HepG2 (cell line): ENCODE measurements around the gene COL9A2. TPM values are rescaled to one million over a fixed set of nuclear protein-coding genes. Genes with fewer than 3 reads are reported as not detected.

Experiments used
- ATM ChIP-seq: fragments of 450-650 bp; IDR thresholded peaks from 2 replicates; pipeline ENCODE4 v1.7.1; 2017; ENCODE audit warnings: mild to moderate bottlenecking, borderline replicate concordance
- FOXA3 ChIP-seq: IDR thresholded peaks from 2 replicates; pipeline ENCODE4 v1.6.1; 2016; ENCODE audit warnings: missing genetic modification reagents, missing compliant biosample characterization
- FOXK2 ChIP-seq: fragments of 450-650 bp; IDR thresholded peaks from 2 replicates; pipeline ENCODE4 v1.6.1; 2016
- FOXO4 ChIP-seq: sonication (generic); formaldehyde crosslinking; conservative IDR thresholded peaks from 2 replicates; pipeline ENCODE4 v1.8.1; 2023; ENCODE audit warnings: missing genetic modification reagents
- GFI1 ChIP-seq: sonication (generic); formaldehyde crosslinking; IDR thresholded peaks from 2 replicates; pipeline ENCODE4 v1.5.0; 2020; ENCODE audit warnings: missing genetic modification reagents, mild to moderate bottlenecking, borderline replicate concordance
- GTF2F1 ChIP-seq: fragments of 150-350 bp; IDR thresholded peaks from 2 replicates; pipeline ENCODE4 v1.6.1; 2014; ENCODE audit warnings: low read length
- ISL2 ChIP-seq: sonication (generic); formaldehyde crosslinking; IDR thresholded peaks from 2 replicates; pipeline ENCODE4 v1.5.0; 2020; ENCODE audit warnings: missing genetic modification reagents
- JUND ChIP-seq: sonication (generic); formaldehyde crosslinking; IDR thresholded peaks from 2 replicates; pipeline ENCODE4 v1.8.0; 2022; ENCODE audit warnings: mild to moderate bottlenecking, missing genetic modification reagents
- KDM5B ChIP-seq: sonication (generic); formaldehyde crosslinking; IDR thresholded peaks from 2 replicates; pipeline ENCODE4 v1.4.0; 2020; ENCODE audit warnings: missing genetic modification reagents, mild to moderate bottlenecking, borderline replicate concordance
- ONECUT2 ChIP-seq: sonication (generic); formaldehyde crosslinking; IDR thresholded peaks from 2 replicates; pipeline ENCODE4 v1.4.0; 2020; ENCODE audit warnings: missing genetic modification reagents
- PAXIP1 ChIP-seq: sonication (generic); formaldehyde crosslinking; conservative IDR thresholded peaks from 2 replicates; pipeline ENCODE4 v1.4.0; 2020; ENCODE audit warnings: mild to moderate bottlenecking, missing genetic modification reagents, moderate library complexity
- PHF20 ChIP-seq: sonication (generic); formaldehyde crosslinking; IDR thresholded peaks from 2 replicates; pipeline ENCODE4 v1.5.0; 2020; ENCODE audit warnings: mild to moderate bottlenecking, missing genetic modification reagents
- TGIF2 ChIP-seq: IDR thresholded peaks from 2 replicates; pipeline ENCODE4 v1.6.1; 2016; ENCODE audit warnings: control low read depth, missing compliant biosample characterization
- XRCC5 ChIP-seq: fragments of 200-400 bp; formaldehyde crosslinking; optimal IDR thresholded peaks from 2 replicates; pipeline ENCODE3; 2017; ENCODE audit warnings: mild to moderate bottlenecking, low read length
- ZFP1 ChIP-seq: IDR thresholded peaks from 2 replicates; pipeline ENCODE4 v1.6.1; 2016
- ZNF337 ChIP-seq: sonication (generic); formaldehyde crosslinking; IDR thresholded peaks from 2 replicates; pipeline ENCODE4 v1.5.1; 2020; ENCODE audit warnings: missing genetic modification reagents, low read depth, mild to moderate bottlenecking, borderline replicate concordance
- ZNF441 ChIP-seq: sonication (generic); formaldehyde crosslinking; IDR thresholded peaks from 2 replicates; pipeline ENCODE4 v1.7.0; 2021; ENCODE audit warnings: missing genetic modification reagents, borderline replicate concordance
- ZNF451 ChIP-seq: sonication (generic); formaldehyde crosslinking; IDR thresholded peaks from 2 replicates; pipeline ENCODE4 v1.5.0; 2020; ENCODE audit warnings: mild to moderate bottlenecking, missing genetic modification reagents
- ZNF546 ChIP-seq: sonication (generic); formaldehyde crosslinking; conservative IDR thresholded peaks from 2 replicates; pipeline ENCODE4 v1.8.1; 2023; ENCODE audit warnings: mild to moderate bottlenecking, missing genetic modification reagents
- ZNF747 ChIP-seq: sonication (generic); formaldehyde crosslinking; IDR thresholded peaks from 2 replicates; pipeline ENCODE4 v1.8.1; 2023; ENCODE audit warnings: missing genetic modification reagents, mild to moderate bottlenecking, borderline replicate concordance
- polyA plus RNA-seq, 8 experiments: library from polyadenylated mRNA; depleted of rRNA in 3 of 8; stranded (reverse) in 7 of 8; unstranded in 1 of 8; fragments of >200 nt; fragmentation: Illumina TruSeq in 4 of 8; extraction: Trizol in 4 of 8; gene quantifications; 2 replicates each; pipeline versions ENCODE4 v1.2.1 to v1.2.3, GENCODE V29; 2011 to 2016; ENCODE audit warnings: low read depth in 4 of 8, missing spikeins in 1 of 8, mixed read lengths in 1 of 8; ENCODE audit not compliant: insufficient read depth in 1 of 8
- total RNA-seq, 5 experiments: library from RNA; depleted of rRNA; stranded (reverse); fragments of >200 nt; fragmentation: Illumina TruSeq; extraction: Trizol; gene quantifications; 2 replicates each; pipeline ENCODE4 v1.2.3, GENCODE V29; 2016; ENCODE audit warnings: low read depth in 1 of 5
- TF ChIP-seq, protein P1 (sequence below): sonication (generic); formaldehyde crosslinking; IDR thresholded peaks from 2 replicates; pipeline ENCODE4 v1.4.0; 2020; ENCODE audit warnings: low read depth, mild to moderate bottlenecking, missing genetic modification reagents
- TF ChIP-seq, protein P2 (sequence below): IDR thresholded peaks from 2 replicates; pipeline ENCODE4 v1.6.1; 2016; ENCODE audit warnings: low read depth, borderline replicate concordance
- TF ChIP-seq, protein P3 (sequence below): sonication (generic); formaldehyde crosslinking; IDR thresholded peaks from 2 replicates; pipeline ENCODE4 v1.4.0; 2020; ENCODE audit warnings: missing genetic modification reagents

COL9A2 gene
- total and polyA plus RNA-seq, 2 of the 13 experiments (the other 11 are each of a cell fraction or from before 2014, with no cell fraction given), result 20.2 to 26.9 TPM

GRCh38 chr1:40315239-40315794, 1.8 kb downstream of the COL9A2 start (continued):
- TF ChIP-seq JUND (CRISPR knock-in tag) (no peak), ISL2 (CRISPR knock-in tag) (peak; percentile 63), ZFP1 (CRISPR knock-in tag) (0 out of 2 replicates have a peak, but pooled peaks have one; percentile 23), ZNF546 (CRISPR knock-in tag) (0 out of 2 replicates have a peak, but pooled peaks have one; percentile 45), ZNF747 (0 out of 2 replicates have a peak, but pooled peaks have one; percentile 50), FOXA3 (peak; percentile 49; the same call in 1 of the 2 replicates), KDM5B (peak; percentile 67; the same call in 1 of the 2 replicates), ATM (no peak), ZNF451 (peak; percentile 26; the same call in 1 of the 2 replicates), XRCC5 (peak; percentile 90), GTF2F1 (no peak), PAXIP1 (CRISPR knock-in tag) (peak; percentile 24; the same call in 1 of the 2 replicates), PHF20 (CRISPR knock-in tag) (no peak), GFI1 (CRISPR knock-in tag) (peak; percentile 58; the same call in 1 of the 2 replicates), FOXK2 (no peak), TGIF2 (peak; percentile 75), ZNF441 (CRISPR knock-in tag) (peak; percentile 90; the same call in 1 of the 2 replicates), ZNF337 (CRISPR knock-in tag) (no peak), FOXO4 (no peak), ONECUT2 (no peak)
- TF ChIP-seq, protein P1, sequence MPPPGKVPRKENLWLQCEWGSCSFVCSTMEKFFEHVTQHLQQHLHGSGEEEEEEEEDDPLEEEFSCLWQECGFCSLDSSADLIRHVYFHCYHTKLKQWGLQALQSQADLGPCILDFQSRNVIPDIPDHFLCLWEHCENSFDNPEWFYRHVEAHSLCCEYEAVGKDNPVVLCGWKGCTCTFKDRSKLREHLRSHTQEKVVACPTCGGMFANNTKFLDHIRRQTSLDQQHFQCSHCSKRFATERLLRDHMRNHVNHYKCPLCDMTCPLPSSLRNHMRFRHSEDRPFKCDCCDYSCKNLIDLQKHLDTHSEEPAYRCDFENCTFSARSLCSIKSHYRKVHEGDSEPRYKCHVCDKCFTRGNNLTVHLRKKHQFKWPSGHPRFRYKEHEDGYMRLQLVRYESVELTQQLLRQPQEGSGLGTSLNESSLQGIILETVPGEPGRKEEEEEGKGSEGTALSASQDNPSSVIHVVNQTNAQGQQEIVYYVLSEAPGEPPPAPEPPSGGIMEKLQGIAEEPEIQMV, result peak; percentile 57; the same call in 1 of the 2 replicates
- TF ChIP-seq, protein P2, sequence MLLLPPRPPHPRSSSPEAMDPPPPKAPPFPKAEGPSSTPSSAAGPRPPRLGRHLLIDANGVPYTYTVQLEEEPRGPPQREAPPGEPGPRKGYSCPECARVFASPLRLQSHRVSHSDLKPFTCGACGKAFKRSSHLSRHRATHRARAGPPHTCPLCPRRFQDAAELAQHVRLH (CRISPR knock-in tag), result peak; percentile 46; the same call in 1 of the 2 replicates
- TF ChIP-seq, protein P3, sequence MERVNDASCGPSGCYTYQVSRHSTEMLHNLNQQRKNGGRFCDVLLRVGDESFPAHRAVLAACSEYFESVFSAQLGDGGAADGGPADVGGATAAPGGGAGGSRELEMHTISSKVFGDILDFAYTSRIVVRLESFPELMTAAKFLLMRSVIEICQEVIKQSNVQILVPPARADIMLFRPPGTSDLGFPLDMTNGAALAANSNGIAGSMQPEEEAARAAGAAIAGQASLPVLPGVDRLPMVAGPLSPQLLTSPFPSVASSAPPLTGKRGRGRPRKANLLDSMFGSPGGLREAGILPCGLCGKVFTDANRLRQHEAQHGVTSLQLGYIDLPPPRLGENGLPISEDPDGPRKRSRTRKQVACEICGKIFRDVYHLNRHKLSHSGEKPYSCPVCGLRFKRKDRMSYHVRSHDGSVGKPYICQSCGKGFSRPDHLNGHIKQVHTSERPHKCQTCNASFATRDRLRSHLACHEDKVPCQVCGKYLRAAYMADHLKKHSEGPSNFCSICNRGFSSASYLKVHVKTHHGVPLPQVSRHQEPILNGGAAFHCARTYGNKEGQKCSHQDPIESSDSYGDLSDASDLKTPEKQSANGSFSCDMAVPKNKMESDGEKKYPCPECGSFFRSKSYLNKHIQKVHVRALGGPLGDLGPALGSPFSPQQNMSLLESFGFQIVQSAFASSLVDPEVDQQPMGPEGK (CRISPR knock-in tag), result peak; percentile 52; the same call in 1 of the 2 replicates
